ENCODE data around the gene ROBO3.

Gene ROBO3, protein sequence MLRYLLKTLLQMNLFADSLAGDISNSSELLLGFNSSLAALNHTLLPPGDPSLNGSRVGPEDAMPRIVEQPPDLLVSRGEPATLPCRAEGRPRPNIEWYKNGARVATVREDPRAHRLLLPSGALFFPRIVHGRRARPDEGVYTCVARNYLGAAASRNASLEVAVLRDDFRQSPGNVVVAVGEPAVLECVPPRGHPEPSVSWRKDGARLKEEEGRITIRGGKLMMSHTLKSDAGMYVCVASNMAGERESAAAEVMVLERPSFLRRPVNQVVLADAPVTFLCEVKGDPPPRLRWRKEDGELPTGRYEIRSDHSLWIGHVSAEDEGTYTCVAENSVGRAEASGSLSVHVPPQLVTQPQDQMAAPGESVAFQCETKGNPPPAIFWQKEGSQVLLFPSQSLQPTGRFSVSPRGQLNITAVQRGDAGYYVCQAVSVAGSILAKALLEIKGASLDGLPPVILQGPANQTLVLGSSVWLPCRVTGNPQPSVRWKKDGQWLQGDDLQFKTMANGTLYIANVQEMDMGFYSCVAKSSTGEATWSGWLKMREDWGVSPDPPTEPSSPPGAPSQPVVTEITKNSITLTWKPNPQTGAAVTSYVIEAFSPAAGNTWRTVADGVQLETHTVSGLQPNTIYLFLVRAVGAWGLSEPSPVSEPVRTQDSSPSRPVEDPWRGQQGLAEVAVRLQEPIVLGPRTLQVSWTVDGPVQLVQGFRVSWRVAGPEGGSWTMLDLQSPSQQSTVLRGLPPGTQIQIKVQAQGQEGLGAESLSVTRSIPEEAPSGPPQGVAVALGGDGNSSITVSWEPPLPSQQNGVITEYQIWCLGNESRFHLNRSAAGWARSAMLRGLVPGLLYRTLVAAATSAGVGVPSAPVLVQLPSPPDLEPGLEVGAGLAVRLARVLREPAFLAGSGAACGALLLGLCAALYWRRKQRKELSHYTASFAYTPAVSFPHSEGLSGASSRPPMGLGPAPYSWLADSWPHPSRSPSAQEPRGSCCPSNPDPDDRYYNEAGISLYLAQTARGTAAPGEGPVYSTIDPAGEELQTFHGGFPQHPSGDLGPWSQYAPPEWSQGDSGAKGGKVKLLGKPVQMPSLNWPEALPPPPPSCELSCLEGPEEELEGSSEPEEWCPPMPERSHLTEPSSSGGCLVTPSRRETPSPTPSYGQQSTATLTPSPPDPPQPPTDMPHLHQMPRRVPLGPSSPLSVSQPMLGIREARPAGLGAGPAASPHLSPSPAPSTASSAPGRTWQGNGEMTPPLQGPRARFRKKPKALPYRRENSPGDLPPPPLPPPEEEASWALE (N-terminal part only)

DNA sequence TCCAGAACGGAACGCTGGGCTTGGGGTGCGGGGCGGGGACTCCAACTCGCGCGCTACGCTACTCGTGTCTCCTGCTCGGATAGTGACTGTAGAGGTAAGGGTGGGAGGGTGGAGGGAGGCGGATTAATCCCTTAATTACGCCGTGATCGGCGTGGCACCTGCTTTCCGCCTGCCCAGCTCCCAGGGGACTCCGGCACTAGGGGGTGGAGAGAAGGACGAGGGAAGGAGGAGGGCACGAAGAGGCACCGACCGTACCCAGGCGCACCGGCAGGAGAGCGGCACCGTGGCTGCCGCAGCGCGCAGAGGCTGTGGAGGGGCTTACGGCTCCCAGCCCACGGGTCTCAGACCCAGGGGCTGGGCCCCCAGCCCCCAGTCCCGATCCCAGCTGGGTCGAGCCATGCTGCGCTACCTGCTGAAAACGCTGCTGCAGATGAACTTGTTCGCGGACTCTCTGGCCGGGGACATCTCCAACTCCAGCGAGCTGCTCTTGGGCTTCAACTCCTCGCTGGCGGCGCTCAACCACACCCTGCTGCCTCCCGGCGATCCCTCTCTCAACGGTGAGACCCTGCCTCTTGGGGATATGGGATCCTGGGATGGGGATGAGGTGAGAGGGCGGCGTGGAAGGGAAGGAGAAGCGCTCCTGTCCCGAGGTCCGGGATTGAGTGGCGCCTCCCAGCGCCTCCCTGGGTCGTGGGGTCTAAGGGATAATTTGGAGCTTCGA lies at the start of gene ROBO3:
ROBO3 (plus strand) TSS at position 252 of the 721 bp plus-strand sequence; CDS start at position 398, 146 bp downstream.
- DNase-seq, result peak in 1 of 6 experiments; percentile 15

DNA sequence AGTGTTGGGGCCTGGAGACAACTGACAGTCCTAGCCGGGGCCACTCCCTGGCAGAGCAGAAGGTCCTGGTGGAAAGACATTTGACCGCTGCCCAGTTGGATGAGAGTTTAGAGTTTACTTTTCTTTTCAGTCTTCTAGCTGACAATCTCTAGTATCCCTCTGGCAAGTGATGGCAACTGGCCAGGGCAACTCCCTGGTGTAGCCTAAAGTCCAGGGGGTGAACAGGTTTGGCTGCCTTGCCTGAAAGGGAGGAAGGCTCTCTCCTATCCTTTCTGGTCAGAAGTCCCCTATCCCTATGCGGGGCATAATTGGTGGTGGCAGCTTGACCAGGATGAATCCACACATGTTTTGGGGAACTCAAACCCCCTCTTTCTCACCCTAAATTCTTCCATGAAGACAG lies 48.2 kb upstream of the ROBO3 start:
- DNase-seq, result no peak

DNA sequence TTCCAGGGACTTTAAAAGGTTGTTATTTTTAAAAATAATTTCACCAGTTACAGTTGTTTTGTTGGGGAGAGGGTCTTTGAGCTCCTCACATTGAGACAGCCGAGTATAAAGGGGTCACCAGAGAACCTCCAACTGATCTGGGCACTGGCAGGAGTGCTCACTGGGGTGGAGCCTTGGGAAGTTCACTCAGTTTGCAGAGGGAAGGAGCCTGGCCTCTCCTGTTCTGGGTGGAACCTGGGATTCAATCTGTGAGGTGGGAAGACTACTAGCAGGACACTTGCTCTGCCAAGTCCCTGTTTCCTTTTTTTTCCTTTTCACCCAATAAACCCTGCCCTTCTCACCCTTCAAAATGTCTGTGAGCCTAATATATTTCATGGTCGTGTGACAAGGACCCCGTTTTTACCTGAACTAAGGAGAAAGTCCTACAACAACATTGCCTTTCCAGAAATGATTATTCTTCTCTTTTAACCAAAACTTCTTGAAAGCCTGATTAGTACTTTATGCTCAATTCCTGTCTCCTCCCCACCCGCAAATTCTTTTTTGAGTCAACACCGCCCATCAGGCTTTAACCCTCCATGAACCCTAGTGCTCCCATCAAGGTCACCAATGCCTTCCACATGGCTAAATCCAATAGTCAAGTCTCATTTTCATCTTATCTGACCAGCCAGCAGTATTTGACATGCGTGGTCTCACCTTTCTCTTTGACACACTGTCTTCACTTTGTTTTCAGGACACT lies 43.1 kb upstream of the ROBO3 start:
- no peak for DNase-seq

DNA sequence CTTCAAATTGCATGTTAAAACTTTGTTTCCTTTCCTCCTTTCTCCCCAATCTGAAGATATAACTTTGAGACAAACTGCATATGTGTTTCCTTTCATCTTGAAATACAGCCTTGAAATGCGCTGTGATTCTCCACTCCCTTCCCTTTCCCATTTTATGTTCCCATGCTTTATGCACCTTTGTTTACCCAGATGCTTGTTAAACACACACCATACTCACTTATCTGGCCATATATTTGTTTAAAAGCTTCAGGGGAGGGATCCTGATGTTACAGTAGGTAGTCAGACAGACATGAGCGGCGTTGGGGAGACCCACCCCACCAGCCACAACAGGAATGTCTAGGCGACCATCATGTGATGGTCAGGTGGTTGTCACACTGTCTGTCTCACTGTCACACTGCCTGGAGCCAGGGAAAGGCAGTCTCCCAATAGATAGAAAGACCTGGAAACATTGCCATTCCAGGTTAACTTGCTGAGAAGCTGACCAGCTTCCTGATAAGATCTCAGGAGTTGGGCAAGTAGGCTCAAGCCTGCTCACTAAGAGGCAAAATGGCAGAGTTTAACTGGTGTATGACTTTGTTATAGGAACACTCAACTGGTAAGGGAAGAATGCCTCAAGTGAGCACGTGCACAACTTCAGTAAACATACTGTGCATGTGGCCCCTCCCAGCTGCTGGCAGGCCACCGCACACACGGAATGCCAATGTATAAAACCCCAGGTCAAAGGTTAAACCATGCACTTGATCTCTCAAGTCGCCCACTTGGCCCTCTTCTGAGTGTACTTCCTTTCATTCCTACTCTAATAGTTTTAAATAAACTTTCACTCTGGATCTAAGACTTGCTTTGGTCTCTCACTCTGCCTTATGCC lies 41.5 kb upstream of the ROBO3 start:
- no peak for DNase-seq

DNA sequence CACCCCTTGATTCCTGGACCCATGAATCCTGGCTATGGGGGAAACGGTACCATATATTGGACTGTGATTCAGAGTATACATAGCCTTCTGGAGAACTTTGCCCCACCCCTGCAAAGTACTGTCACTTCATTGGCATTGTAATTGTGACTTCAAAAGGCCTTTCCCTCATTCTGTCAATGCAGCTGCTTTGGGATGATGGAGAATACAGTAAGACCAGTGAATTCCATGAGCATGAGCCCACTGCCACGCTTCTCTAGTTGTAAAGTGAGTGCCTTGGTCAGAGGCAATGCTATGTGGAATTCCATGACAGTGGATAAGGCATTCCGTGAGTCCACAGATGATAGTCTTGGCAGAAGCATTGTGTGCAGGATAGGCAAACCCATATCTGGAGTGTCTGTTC lies 39.4 kb upstream of the ROBO3 start:
- DNase-seq, result no peak

DNA sequence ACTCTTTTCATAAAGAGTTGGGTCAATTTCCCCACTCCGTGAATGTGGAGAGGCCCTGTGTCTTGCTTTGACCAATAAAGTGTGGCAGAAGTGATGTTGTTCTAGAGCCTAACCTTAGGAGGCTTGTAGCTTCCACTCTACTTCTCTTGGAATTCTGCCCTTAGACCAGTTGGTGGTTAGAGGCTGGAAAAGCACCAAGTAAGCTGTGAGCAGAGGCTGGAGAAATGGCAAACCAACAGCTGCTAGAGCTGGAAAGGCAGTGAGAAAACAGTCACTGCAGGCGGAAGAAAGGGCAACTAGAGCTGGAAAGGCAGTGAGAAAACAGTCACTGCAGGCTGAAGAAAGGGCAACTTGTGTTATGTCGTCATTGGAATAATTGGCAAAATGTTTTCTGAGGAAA lies 35.2 kb upstream of the ROBO3 start:
- no peak for DNase-seq

DNA sequence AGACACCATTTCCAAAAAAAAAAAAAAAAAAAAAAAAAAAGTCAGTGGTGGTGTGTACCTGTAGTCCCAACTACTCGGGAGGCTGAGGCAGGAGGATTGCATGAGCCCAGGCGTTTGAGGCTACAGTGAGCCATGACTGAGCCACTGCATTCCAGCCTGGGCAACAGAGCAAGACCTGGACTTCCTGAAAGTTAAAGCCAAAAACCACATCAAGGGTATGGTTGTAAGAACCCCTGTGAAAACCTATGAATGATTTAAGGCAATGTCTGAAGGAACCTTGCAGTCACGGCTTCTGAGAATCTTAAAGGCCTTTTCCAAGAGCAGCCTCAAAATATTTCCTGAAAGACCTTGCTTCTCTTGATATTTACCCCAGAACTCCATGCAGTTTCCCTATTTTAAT lies 34.5 kb upstream of the ROBO3 start:
- no peak for DNase-seq

DNA sequence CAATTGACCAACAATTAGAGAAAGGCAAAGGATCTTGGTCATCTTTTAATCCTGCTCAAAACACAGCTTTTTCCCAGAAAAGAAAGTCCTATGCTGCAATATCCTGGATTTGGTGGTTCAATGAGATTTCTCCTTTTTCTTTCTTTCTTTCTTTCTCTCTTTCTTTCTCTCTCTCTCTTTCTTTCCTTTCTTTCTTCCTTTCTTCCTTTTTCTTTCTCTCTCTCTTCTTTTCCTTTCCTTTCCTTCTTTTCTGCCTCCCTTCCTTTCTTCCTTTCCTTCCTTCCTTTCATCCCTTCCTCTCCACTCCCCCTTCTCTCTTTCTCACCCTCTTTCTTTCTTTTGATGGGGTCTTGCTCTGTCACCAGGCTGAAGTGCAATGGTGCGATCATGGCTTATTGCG lies 33.3 kb upstream of the ROBO3 start:
- DNase-seq, result no peak

DNA sequence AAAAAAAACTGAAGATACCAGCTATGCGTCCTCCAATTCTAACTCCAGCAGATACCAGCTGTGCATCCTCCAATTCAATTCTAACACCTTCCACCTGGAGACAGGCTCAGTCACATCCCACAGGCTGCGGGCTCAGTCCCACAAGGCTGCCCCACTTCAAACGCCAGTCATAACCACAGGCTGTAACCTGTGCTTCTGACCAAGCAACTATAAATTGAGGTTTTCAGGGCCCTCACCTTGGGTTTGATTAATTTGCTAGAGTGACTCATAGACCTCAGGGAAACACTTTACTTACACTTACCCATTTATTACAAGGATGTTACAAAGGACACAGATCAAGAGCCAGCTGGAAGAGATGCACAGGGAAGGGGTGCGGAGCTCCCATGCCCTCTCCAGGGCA lies 32.7 kb upstream of the ROBO3 start:
- no peak for DNase-seq

DNA sequence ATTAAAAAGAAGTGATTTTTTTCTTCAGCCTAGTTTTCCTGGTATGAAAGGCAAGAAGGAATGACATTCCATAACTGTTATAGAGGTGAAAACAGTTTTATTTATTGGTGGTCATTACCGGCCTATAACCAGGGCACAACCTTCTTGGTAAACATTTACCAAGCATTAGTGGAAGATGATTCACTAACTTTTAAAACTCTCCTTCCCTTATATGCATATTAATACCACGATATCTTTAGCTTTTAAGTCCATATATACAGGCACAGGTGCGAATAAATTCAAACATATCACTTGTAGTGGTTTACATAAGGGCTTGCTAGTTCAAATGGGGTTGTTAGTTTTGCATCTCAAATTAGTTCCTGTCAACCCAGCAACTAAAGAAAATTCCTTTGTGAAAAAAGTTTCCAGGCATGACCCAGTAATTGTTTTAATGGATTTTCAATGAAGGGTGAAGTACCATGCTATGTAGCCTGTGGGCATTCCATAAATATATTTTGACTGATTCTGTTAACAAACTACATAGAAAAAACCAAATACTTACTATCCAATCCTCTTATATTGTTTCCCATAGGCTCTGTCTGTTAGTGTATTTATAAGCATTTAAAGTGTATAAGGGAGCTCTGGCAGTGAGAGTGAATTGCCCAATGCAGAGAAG lies 30.6 kb upstream of the ROBO3 start:
- DNase-seq, result no peak

DNA sequence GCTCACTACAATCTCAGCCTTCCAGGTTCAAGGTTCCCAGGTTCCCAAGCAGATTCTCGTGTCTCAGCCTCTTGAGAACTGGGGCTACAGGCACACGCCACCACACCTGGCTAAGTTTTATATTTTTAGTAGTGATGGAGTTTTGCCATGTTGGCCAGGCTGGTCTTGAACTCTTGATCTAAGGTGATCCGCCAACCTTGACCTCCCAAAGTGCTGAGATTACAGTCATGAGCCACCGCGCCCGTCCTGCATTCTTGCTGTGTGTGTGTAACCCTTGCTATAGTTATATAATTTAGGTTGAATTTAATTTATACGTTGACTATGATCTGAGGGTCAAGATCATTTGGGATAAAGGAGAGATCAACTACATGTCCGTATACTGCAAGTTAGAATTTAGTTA lies 29.3 kb upstream of the ROBO3 start:
- DNase-seq, result no peak

DNA sequence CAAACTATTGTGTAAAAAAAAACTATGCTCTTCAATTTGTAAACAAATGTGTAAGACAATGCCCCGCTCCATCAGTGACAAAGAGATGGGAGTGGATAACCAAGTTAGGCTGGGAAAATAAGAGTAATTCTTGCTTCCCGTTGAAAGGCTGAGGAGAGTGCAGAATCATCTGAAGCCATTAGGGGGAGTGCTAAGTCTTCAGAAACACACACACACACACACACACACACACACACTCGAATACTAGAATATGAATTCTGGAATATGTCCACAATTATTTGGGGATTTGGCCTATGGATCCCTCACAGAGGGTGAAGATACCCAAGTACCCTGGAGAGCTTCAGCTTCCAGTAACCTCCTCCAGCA lies 27.8 kb upstream of the ROBO3 start:
- DNase-seq, result peak in 3 of 6 experiments; percentile 26 to 52 (median 46)

DNA sequence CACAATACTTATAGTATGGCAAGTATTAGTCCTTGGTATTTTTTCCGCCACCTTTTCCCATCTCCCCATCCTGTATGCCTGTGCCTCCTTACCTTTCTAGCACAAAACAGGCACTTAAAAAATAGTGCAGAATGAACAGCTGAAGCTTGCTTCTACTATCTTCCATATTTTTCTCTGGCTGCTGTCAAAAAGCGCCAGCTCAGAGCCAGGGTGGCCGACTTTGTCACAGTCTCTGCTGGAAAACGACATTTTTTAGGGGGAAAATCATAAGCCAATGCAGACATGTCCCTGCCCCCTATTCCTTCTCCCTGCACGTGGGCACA lies 26.5 kb upstream of the ROBO3 start:
- DNase-seq, result no peak

DNA sequence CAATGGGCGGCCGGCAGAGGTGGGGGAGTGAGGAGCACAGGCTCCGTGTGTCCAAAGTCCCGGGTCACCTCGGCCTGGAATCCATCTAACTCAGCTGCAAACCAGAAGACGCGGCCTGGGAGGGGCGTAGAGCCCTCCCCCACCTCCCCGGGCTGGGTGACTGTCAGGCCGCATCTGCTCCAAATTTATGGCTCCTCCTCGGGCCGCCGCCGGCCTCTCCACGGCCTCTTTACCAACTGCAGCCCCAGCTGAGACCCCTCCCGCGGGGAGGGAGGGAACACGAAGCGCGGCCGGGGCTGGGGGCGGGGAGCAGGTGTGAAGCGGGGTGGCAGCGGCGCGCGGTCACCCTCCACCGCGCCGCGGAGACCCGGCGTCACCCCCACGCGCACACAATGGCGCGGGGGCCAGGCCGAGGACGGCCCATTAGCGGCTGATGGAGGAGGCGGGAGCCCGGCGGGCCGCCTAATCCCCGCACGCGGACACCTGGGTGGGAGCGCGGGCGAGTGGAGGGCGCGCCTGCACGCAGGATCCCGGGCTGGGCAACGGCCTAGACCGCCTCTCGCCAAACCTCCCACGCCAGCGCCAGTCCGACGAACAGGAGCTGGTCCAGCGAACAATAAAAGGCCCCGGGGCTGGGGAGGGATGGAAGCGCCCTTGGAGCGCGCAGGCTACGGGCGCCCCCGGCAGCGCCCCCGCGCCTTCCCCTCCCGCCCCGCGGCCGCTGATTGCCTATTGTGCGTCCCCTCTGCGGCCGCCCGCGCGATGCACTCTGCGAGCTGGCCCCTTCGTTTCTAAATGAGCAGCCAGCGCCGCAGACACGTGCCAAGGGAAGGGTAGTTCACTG lies 25.9 kb upstream of the ROBO3 start:
- DNase-seq, result peak in 1 of 6 experiments; percentile 7

DNA sequence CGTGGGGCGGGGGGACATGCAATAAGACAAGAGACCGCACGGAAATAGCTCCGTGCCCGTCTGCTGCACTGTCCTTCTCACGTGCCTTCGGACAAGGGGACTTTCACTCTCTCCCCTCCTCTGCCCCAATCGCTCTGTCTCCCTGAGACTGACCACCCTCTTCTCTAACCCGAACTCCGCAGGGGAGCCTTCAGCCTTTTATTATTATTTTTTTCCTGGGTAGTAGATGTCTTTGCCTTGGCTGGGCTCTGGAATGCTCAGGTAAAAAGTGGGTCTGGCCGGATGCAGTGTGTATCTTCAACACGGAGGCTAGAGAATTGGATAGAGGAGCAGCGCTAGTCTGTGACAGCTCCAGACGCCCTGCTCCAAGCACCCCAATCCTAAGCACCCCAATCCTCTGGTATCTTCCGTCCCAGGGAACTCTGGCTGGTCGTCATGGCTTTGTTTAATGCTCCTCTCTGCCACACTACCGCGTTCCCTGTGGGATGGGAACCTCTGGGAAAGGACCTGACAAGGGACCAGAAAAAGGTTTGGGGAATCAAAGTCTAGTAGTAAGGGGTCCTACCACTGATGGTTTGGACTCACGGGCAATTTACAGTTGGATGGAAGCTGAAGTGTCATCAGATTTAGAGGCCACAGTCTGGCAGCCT lies 25.1 kb upstream of the ROBO3 start:
- DNase-seq, result peak in 1 of 6 experiments; percentile 22

DNA sequence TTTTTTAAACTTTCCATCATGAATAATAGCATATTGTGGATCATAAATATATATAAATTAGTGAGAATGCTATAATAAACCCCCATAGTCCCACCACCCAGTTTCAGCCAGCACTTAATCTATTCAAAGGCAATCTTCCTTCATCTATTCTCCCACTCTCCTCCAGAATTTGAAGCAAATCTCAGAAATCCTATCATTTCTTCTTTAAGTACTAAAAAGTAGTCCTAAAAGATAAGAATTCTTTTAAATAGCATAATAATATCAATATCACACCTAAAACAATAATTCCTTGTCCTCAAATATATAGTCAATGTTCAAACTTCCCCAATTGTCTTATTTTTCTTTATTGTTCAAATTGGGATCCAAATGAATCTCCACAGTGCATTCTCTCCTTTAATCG lies 24.6 kb upstream of the ROBO3 start:
- no peak for DNase-seq

DNA sequence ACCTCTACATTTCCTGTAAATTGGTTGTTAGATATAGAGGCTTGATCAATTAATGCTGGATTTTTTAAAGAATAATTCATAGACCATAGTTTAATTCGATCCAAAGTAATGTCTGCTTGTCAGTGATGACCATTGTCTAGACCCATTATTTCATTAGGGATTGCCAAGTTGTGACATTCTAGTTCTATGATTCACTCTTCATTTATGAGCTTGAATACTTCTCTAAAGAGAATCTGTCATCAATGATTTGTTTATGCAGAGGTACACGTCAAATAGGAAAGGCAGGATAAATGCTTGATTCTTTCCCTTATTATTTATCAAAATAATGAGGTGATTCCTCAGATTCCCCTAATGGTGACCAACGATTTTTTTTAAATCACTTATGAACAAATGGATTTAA lies 24.0 kb upstream of the ROBO3 start:
- no peak for DNase-seq

DNA sequence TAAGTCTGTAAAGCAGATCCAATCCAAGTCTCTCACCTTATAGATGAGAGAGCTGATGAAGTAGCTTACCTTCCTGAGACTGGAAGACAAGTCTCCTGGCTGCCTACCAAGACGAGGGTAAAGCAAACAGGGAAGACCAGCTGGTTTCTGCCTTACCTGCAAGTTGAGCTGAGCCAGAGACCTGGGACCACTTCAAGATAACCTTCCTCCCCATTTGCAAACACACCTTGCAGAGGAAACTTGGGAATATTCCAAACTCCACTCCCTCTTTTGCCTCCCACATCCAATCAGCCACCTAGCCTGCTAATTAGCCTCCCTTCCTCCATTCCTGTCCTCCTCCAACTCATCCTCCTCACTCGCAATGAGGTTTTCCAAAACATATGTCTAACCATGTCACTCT lies 23.4 kb upstream of the ROBO3 start:
- no peak for DNase-seq

DNA sequence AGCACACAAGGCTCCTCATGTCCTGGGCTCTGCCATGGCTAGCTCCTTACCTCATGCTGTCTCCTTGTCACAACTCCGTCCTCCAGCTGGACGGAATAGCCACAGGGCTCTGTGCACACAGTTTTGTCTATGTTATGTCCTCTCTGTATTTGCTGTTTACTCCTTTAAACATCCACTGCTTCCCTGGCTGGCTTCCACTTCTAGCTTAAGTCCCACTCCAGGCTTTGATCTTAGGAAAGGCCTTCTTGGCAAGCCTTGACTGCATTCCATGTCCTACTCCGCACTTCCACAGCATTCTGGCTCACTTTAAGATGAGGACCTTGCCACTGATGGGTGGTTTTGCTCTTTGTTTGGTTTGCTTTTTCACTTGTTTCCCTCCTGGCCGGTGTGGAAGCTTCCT lies 22.9 kb upstream of the ROBO3 start:
- DNase-seq, result no peak
